HG02938 (cell line): ENCODE results near the gene CLSTN2.

ENCODE experiments used
- ATAC-seq: cut with Tn5 transposase; IDR thresholded peaks from one replicate; pipeline ENCODE4 v1.9.1; 2021; ENCODE audit warnings: mild to moderate bottlenecking, moderate library complexity; ENCODE audit not compliant: unreplicated experiment

Gene CLSTN2

DNA sequence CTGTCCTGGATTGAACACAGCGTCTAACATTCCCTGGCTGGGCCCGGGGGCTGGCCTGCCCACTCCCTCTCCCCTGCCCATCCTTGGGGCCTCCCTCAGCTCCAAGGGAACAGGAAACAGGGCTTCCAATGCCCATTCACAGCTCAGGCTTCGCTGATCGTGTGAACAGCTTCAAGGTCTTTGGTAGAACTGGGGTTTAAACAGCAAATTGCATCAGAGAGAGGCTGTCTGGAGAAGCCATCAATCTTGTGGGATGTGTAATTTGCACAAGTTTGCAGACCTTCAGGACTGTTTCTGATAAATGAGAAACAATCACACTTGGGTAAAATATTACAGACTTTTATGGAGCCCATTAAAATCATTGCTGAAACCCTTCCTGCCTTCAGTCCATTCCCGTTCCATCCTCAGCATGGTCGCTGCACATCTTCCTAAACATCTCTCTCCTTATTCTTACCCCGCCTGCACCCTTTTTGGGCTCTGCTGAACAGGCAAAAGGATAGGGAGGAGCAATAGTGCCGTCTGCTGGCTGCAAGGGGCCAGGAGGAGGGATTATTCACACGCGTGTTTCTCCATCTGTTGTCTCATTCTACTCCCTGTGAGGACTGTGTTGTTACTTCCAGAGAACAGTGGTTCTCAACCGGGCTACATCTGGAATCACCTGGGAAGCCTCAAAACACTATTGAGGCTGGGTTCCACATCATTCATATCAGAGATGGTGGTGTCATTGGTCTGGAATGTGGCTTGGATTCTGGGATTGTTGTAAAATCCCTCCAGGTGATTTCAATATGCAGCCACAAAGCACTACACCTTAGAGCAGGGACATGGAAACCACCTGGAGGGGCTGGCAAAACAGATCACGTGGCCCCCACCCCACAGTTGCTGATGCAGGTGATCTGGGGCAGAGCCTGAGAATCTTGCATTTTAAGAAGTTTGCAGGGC, 116.3 kb downstream of the CLSTN2 start:
- no peak for ATAC-seq

DNA sequence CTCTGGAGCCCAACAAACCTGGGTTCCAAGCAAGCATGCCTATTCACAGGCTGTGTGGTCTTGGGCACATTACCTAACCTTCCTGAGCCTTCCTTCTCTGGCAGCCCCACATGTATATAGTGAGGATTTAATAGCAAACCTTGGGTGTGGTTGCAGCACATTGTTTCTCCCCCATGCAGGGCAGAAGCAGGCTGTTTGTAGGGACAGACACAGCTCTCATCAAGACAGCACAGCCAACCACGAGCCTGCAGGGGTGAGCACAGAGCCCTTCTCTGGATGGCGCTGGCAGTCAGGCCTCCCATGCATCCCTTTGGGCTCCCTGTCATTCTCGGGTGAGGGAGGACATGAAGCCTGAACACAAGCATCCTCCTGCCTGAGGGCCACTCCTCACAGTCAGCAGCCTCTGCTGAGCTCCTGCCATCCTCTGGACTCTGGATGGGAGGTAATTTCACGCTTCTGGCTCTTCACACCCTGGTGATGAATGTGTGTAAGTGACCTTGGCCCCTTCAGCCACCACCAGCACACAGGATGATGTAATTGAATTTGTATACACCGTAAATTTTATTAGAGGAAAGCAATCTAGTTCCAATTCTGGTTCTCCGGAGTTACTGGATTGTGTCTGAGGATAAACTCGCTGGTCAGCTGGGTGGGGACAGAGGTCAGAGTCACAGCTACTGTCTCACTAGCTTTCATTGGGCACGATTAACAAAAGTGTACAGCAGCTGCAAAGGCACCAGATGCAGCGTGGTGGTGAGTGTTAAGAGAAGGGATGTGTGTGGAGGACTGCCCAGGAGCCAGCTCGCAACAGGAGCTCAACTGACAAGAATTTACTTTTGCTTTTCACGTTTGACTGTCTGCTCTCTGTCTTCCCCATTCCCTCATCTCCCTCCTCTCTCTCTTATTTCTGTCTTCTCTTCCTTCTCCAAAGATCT, 118.1 kb downstream of the CLSTN2 start:
- ATAC-seq, result no peak

DNA sequence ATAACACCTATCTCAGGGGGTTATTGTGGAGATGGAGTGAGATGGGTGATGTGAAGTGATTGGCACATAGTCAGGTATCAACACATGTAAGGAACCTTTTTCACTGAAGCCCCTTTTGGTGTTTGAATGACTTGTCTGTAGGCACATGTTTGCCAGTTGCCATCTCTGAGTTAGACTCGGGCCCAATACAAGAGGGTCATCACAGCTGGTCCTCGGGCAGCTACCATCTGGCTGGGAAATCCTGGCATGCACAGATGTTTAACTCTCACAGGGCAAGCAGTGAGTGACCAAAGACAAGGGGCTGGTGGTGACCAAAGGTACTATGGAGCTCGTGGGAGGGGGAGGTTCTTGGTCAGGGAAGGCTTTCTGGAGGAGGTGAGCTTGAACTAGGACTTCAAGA, 118.8 kb downstream of the CLSTN2 start:
- no peak for ATAC-seq

DNA sequence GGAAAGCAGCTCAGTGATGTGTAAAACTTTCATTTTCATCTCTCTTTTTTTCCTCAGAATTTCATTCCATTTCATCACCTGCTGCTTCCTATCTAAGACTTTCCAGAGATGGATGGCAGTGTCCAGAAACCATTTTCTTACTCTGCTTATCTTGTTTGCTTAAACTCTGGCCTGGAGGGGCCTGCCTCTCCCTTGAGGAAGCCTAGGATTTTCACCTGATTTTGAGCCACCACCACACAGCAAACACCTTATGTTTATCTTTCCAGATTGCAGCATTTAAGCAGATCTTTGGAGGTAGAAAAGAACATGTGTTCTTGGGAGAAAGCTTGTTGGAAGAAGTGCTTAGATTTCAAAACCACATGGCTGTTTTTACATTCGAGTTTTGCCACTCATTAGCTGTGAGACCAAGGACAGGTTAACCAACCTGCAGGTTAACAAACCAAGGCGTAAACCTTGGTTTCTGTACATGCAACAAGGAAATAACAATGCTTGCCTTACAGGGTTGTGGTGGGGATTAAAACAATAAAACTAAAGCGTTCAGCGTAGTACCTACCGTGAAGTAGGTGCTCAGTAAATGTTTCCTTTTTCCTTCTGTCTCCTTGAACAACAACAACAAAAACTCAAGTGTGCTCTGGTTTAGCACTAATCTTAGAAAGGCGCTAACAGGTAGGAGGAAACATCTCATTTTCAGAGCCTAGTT, 120.3 kb downstream of the CLSTN2 start:
- ATAC-seq, result no peak

DNA sequence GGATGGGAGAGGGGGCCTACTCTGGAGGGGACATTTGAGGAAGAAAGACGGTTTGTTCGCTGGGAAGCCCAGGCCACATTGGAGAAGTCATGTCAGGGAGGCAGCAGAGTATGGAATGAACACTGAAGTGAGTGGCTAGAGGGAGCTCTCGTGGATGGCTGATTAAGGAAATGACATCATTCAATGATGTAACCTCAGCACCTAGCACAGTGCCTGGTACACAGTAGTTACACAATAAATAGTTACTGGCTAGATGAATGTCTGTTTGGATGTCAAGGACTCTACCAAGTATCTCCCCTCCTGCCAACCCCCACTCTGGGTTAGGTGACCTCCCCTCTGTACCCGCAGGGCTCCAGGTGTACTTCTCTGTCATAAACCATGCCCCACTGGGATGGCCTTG, 121.1 kb downstream of the CLSTN2 start:
- no peak for ATAC-seq

DNA sequence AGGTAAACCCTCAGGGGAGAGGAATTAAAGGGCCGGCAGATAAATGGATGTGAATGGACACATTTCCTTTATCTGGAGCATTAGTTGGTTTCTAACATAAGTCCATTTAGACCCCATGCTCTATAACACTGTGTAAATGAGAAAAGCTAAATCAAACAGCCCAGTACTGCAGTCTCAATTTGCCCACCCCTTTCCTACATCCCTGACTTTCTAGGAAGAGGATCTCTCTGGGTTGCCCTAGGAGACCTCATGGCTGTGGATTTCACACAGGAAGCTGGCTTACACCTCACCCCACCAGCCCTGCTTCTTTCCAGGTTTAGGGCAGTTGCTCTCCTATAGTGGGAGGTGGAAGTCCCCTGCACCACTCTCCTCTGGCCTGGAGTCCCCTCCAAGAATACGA, 126.2 kb downstream of the CLSTN2 start:
- no peak for ATAC-seq

DNA sequence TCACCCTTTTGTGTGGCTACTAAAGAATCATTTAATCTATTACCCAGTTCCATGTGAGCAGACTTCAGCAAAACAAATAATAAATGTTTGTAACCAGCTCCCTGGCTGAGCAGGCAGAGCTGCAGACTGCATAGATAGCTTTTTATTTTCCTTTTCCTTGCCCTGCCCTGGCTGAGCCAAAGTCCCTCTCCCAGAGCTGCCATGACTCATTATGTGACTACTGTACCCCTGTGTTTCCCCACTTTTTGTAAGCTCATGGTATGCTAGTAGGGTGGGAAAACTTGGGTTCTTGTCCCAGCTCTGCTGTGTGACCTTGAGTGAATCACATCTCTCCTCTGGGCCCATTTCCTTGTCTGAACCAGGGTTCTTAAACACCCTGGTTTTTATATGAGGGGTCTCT, 127.5 kb downstream of the CLSTN2 start:
- no peak for ATAC-seq

DNA sequence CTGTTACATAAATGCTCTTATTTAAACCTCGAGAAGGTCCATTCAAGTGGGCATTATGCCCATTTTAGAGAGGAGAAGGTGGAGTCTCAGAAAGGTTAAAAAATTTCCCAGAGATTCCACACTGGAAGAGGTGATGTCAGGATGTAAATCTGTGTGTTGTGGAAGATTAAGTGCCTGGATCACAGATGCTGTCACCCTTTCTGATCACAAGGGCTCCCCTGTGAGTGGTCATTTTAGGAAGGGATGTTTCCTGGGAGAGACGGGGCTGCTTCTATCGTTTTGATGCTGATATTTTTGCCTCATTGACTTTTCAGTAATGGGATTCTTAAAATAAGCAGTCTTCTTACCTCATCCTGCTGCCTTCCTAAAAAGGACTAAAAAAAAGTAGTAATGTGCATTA, 132.5 kb downstream of the CLSTN2 start:
- ATAC-seq, result no peak

DNA sequence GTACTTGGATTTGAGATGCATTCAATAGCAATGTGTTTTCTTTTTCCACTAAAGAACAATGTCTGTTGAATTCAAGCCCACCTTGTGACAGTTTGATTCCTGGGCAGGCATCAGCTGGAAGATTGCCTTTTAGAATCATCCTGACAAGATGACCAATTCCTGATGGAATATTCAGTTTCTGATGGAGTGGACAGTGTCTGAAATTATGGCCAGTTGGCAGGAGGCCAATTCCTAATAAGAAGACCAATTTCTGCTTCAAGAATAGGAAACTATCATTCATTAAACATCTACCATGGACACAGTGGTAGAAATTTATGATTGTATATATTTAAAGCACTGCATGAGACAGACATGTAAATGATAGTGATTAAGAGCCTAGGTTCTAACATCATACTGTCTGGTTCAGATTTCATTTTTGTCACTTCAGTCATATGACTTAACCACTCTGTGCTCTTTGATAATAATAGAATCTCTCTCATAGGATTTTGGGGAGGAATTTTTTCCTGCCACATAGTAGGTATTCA, 133.6 kb downstream of the CLSTN2 start:
- no peak for ATAC-seq

DNA sequence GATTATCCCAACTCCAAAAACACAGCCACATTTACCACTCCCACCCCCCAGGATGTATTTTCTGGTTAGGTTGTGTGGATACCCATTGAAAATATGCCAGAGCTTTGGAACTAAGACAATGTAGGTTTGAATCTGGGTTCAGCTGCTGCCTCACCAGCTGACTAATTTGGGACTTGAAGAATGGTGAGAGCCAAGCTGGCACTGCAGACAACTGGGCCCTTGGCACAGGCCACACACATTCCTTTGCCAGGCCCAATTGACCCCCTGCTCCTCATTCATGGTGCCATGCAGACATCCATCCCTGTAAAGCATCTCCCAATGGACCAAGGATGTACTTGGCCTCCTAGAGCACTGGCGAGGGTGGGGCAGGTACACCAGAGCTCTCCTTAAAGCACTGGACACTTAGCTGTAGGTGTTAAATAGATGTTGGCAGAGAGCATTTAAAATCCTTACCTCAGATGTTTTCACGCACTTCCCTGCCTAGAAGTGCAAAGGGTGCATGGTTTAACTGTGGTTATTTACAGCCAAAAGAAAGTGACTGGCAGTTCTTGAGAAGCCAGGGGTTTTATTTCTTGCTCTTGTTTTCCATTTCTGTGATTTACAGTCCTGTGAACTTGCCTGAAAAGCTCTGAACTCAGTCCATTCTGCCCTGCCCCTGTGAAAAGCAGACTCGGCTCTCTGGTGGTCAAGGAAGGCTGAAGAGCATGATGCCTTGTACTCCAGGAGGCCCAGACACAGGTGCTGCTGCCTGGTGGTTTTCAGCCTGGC, 138.5 kb downstream of the CLSTN2 start:
- ATAC-seq, result no peak

DNA sequence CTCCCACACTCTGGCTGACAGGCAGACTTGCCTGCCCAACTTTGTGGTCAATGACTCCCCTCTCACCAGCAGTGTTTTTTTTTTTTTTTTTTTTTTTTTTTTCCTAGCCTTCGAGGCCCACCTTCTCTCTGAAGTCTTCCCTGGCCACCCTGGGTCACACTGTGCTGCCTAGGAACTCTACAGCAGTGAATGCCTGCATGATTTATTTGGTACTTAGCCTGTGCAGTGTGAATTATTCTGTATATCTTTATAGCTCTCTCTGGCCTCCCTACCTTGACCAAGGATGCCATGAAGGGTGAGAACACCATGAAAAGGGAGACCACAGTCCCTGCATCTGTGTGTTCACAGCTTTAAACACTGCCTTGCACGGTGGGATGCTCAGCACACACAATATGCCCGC, 141.6 kb downstream of the CLSTN2 start:
- ATAC-seq, result no peak

DNA sequence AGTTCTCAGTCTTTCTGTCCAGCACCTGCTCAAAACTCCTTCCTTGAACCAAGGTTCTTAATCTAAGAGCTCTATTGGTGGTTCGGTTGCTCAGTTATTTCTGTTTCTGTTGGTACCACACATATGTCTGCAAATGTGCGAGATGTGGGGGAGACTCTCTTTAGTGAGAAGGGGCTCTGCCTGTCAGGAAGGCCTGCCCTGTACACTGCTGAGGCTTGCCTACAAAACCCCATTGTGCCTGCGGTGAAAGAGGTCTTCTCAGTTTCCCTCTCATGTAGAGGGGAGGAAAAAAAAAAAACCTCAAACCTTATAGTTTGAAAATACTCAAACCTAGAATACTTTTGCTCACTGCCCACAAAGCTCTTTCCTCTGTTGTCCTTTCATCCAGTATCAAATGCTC, 142.4 kb downstream of the CLSTN2 start:
- no peak for ATAC-seq

DNA sequence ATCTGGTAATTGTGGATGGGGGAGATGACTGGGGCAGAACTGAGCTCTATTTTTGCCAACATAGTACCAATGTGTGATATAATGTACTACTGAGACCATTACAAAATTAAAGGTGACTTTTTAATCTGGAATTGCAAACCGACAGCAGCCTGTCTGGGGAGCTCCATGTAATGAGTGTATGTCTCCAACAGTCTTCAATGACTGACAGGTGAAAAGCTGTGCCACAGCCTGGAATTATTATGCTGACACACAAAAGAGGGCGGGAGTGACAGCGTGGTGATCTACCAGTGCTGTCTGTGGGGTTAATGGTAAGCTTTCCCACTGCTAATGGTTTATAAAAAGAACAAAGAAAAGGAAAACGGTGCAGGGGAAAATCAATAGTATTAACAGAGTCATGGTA, 143.4 kb downstream of the CLSTN2 start:
- no peak for ATAC-seq

DNA sequence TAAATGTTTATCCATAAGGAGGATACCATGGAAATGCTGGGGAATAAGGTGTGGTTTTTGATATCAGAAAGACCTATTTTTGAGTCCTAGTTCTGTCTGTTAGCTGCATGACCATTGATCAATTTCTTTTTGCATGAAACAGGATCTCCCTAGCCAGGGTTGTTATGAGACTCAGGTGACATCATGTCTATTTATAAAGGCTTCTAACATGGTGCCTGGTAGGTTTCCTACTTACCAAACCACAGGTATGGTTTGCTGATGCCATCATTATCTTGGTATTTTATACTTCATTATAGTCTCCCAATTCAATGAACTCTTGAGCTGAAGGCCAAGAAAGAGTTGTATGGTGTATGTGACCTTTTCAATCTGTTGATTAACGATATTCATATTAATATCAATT, 144.0 kb downstream of the CLSTN2 start:
- ATAC-seq, result no peak

DNA sequence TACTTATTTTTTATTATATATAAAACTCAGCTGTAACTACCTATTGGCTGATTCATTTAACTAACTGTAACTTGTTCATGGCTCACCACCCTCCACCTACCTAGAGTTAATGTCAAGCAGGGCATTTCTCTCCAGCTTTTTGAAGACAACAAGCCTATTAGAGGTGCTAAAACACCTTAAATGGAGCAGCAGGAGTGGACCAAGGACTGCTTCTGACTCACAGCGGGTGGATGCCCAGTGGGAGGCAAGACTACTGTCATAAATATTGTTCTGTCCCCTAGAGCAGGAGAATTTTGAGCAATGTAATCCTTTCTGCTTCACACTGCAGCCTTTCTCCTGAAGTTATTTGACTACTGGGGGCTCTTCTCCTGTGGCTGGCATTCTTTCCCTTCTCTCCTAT, 146.9 kb downstream of the CLSTN2 start:
- no peak for ATAC-seq

DNA sequence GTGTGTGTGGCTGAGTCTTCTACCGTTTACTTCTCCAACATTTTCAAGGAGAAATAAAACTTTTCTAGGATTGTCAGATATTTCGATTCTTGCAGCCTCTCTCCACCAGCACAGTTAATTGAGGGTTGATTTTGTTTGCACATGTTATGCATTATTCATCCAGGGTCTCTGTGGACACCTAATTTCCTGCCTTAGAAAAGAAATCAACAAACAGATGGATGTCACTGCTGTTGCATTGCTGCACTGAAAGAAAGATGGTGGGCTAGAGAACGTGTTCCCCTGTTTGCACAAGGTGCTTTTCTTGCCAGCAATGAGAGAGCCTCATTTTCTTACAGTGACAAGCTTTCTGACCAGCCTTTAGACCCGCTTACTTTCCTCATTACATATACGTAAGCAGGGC, 150.0 kb downstream of the CLSTN2 start:
- no peak for ATAC-seq

DNA sequence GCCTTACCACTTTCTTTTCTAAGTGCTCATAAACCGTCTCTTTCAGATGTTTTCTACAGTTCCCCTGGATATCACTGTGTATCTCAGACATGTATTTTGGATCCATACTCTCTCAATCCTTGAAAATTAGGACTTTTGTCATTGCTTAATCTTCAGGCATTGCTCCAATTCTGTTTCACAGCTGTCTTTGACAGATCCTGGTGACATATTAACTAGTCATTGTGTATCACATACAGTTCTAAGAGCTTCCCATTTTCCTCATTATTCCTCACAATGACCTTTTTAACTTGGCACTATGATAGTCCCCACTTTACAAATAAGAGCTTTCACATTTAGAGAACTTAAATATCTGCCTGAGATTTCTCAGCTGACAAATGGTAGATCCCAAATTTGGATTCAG, 151.7 kb downstream of the CLSTN2 start:
- ATAC-seq, result no peak

DNA sequence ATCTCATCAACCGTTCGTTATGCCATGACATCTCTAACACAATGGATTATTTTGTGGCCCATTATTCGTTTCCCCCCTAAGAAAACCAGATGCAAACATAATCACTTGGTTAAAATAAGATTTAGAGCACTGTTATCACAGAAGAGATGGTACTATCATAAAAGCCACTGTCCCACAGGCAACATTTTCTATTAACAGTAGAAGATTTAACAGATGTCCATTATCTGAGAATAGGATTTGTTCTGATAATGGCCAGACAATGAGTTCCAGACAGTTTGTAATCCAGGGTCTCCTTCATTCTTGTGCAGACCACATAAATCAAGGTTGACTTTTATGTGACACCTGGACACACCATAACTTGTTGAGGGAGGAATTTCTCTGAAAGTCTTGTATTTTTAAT, 153.1 kb downstream of the CLSTN2 start:
- no peak for ATAC-seq

DNA sequence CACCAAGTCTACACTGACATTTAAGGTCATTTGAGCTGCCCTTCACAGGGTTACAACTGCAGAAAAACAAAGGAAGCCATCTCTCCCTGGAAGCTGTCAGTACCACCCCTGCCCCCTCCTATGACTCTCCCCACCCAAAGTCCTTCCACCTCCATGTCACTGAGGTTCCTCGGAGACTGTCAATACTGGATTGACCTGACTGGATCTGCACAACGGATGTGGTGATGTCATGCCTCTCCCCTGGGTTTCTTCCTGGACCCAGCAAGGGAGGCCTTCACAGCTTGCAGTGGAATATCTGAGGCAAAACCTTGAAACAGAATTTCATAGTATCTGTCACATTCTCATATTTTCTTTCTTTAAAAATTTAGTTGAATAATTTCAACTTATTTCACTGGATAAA, 153.5 kb downstream of the CLSTN2 start:
- no peak for ATAC-seq

DNA sequence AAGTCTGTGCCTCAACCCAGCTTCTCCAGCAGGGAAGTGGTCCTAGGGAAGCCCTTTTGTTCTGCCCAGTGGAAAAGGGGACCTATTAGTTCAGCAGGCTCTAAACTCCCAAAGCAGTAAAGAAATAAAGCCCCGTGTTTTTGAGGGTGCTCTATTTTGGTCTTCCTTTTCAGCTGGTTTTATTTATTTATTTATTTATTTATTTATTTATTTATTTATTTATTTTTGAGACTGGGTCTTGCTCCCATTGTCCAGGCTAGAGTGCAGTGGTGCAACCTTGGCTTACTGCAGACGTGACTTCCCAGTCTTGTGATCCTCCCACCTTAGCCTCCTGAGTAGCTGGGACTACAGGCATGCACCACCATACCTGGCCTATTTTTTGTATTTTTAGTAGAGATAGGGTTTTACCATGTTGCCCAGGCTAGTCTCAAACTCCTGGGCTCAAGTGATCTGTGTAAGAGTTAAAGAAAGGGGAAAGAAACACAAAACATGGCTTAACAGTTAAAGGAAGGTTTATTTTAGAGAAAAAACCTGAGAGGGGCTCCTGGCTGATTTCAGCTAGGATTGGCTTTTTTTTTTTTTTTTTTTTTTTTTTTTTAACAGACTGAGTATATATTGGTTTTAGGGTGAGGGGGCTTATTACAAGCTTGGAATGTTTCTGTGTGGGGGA, 154.6 kb downstream of the CLSTN2 start:
- ATAC-seq, result no peak
